BJ (cell line): ENCODE data around the gene SLC6A15. TPM values are rescaled to one million over a fixed set of nuclear protein-coding genes. Genes with fewer than 3 reads are reported as not detected.

Experiments used
- CTCF ChIA-PET: fragments of 350-600 bp; formaldehyde crosslinking; extraction: SDS; loops from one replicate; lab custom pipeline; 2021; ENCODE audit warnings: antibody characterized with exemption, inconsistent platforms; lab: Yijun Ruan, JAX
- POLR2A ChIA-PET: fragments of 300-600 bp; sonication (Branson Sonifier 250); formaldehyde crosslinking; extraction: SDS; loops from one replicate; lab custom pipeline; 2021; ENCODE audit warnings: antibody characterized with exemption; lab: Charles Lee
- DNase-seq: peaks from one replicate; pipeline ENCODE4 v3.0.0-alpha.2; 2011; ENCODE audit warnings: low read depth
- H3K27me3 ChIP-seq: 2 replicates; pipeline ENCODE4 v1.6.0; 2011; ENCODE audit warnings: low read length; ENCODE audit not compliant: control insufficient read depth, insufficient read depth
- H3K36me3 ChIP-seq: 2 replicates; pipeline ENCODE4 v1.5.1; 2011; ENCODE audit warnings: low read length; ENCODE audit not compliant: control insufficient read depth, insufficient read depth
- H3K4me3 ChIP-seq: 2 replicates; pipeline ENCODE4 v1.5.1; 2011; ENCODE audit warnings: low read depth, mild to moderate bottlenecking, control low read depth, low read length
- polyA plus RNA-seq: library from polyadenylated mRNA; depleted of rRNA; stranded (reverse); fragments of >200 nt; gene quantifications from 2 replicates; pipeline ENCODE4 v1.2.3, GENCODE V29; 2011
- TF ChIP-seq, protein P1 (sequence below): IDR thresholded peaks from 2 replicates; pipeline ENCODE4 v1.5.1; 2011; ENCODE audit warnings: low read depth, mild to moderate bottlenecking, control low read depth, inconsistent platforms, low read length, moderate library complexity; ENCODE audit not compliant: insufficient read depth

SLC6A15 gene
- polyA plus RNA-seq, 1 experiment: 0.01 TPM

- H3K4me3 ChIP-seq: no peak overlapping the region
- no peaks in the 10 kb centered on the region for H3K27me3 ChIP-seq
- DNase-seq: no peak
- no peaks in the 10 kb centered on the region for H3K36me3 ChIP-seq
- CTCF ChIA-PET: interaction anchor here (0.6 to 12.5 kb wide), 9 partner anchors 9 to 201 kb away, joined by 3 to 152 read pairs (median 6); partner anchors contain the start of genes LRRIQ1 and TSPAN19
- TF ChIP-seq, protein P1, sequence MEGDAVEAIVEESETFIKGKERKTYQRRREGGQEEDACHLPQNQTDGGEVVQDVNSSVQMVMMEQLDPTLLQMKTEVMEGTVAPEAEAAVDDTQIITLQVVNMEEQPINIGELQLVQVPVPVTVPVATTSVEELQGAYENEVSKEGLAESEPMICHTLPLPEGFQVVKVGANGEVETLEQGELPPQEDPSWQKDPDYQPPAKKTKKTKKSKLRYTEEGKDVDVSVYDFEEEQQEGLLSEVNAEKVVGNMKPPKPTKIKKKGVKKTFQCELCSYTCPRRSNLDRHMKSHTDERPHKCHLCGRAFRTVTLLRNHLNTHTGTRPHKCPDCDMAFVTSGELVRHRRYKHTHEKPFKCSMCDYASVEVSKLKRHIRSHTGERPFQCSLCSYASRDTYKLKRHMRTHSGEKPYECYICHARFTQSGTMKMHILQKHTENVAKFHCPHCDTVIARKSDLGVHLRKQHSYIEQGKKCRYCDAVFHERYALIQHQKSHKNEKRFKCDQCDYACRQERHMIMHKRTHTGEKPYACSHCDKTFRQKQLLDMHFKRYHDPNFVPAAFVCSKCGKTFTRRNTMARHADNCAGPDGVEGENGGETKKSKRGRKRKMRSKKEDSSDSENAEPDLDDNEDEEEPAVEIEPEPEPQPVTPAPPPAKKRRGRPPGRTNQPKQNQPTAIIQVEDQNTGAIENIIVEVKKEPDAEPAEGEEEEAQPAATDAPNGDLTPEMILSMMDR: no peak
- POLR2A ChIA-PET: no interaction called here
These were observed 37.4 kb downstream of the SLC6A15 start for GRCh38 chr12:84875241-84875640.

GRCh38 chr12:84874825-84875139 lies 37.8 kb downstream of the SLC6A15 start:
- TF ChIP-seq, protein P1: no peak
- no peak overlapping the region for H3K4me3 ChIP-seq
- POLR2A ChIA-PET: no interaction called here
- no peak for DNase-seq
- no peaks in the 10 kb centered on the region for H3K36me3 ChIP-seq
- no peaks in the 10 kb centered on the region for H3K27me3 ChIP-seq
- CTCF ChIA-PET: interaction anchor here (0.9 to 12.5 kb wide), 12 partner anchors 9 to 202 kb away, joined by 3 to 152 read pairs (median 4); partner anchors contain the start of genes LRRIQ1 and TSPAN19

DNA sequence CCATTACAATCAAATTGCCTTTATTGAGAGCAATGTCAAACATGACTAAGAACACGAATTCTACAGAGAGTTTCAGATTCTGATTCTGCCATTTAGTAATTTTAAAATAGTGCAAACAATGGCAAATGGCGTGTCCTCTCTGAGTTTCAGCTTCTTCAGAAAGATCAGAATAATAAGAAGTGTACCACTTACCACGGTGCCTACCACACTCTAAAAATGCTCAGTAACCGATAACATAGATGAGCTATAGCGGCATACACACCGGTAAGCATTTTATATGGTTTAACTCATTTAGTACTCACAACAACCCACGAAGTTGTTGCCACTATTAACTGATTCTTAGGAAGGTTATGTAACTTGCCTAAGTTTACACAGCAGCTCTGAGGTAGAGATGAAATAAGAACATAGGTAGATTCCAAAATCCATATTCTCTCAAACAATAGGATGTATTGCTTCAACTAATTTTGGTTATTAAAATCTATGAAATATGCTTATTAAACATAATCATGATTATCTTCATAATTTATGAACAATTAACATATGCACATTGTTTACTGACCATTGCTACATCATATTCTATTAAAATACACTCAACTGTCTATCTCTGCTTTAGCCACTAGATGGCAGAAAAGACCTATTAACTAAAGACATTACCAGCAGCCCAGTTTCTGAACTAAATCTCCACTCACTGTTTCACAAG lies 38.3 kb downstream of the SLC6A15 start:
- CTCF ChIA-PET: interaction anchor here (0.9 to 12.5 kb wide), 11 partner anchors 8 to 202 kb away, joined by 3 to 152 read pairs (median 4); partner anchors contain the start of genes LRRIQ1 and TSPAN19
- TF ChIP-seq, protein P1: peak; percentile 59
- POLR2A ChIA-PET: no interaction called here

DNA sequence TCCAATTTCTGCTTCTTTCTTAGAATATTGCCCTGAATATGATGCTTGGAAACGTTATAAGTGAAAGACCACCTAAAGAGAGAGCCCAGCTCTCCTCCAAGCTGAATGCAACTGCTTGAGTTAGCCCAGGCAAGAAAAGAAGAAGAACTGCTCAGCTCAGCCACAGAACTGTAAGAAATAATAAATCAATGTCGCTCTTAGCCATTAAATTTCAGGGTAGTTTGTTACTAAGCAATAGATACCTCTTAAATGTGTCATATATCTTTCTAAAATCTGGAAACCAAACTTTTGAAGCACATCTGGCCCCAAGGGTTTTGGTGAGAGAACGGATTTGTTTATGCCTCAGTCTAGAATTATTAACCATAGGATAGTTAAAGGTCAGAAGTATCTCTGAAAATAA lies 50.4 kb downstream of the SLC6A15 start:
- no peaks in the 10 kb centered on the region for H3K36me3 ChIP-seq
- no peak overlapping the region for H3K4me3 ChIP-seq
- CTCF ChIA-PET: interaction anchor here (1.3 kb wide), 1 partner anchor 20 kb away, joined by 4 read pairs; no protein-coding TSS in a partner anchor
- POLR2A ChIA-PET: no interaction called here
- no peaks in the 10 kb centered on the region for H3K27me3 ChIP-seq
- peak; percentile 34 for DNase-seq
- TF ChIP-seq, protein P1: no peak

More for the DNA sequence above, 38.3 kb downstream of the SLC6A15 start:
- Histone ChIP-seq H3K27me3 (no peaks in the 10 kb centered on the region), H3K4me3 (no peak overlapping the region), H3K36me3 (no peaks in the 10 kb centered on the region)
- DNase-seq: no peak

GRCh38 chr12:84860718-84861117 lies 51.9 kb downstream of the SLC6A15 start:
- POLR2A ChIA-PET: no interaction called here
- no peak for DNase-seq
- Histone ChIP-seq H3K27me3 (no peaks in the 10 kb centered on the region), H3K4me3 (no peak overlapping the region), H3K36me3 (no peaks in the 10 kb centered on the region)
- CTCF ChIA-PET: no interaction called here
- TF ChIP-seq, protein P1: no peak
